ENCODE results near the gene CFAP206. TPM values are rescaled to one million over a fixed set of nuclear protein-coding genes. Genes with fewer than 3 reads are reported as not detected.

CFAP206 gene
- total RNA-seq, 1 donor from 2014 or later = not detected

Small RNAs within 50 kb of the gene (small RNA-seq; reads per million reads assigned to genes)
- not detected for gene AL049697.2
- not detected for gene RNU6-444P

Other genes with a start within 250 kb of the CFAP206 start
- 5.6 TPM for gene SMIM8, start 85.4 kb upstream of the CFAP206 start, total RNA-seq
- not detected for gene GJB7, start 78.7 kb upstream of the CFAP206 start, total RNA-seq
- gene C6orf163, start 63.2 kb upstream of the CFAP206 start, total RNA-seq = 2.0 TPM
- 13.3 TPM for gene SLC35A1, start 65.0 kb downstream of the CFAP206 start, total RNA-seq
- 17.9 TPM for gene RARS2, start 182.0 kb downstream of the CFAP206 start, total RNA-seq
- 9.6 TPM for gene ORC3, start 182.2 kb downstream of the CFAP206 start, total RNA-seq

Measured in vagina (tissue), 1 donor.